Ovary (tissue), 9 donors: ENCODE measurements around the gene EAF1. TPM values are rescaled to one million over a fixed set of nuclear protein-coding genes. Genes with fewer than 3 reads are reported as not detected.

ENCODE experiments used
- DNase-seq, 5 donors: peaks; one replicate each; pipeline ENCODE4 v3.0.0-alpha.2; 2019 to 2020
- H3K27ac ChIP-seq, 2 donors: fragments of 200-600 bp; one replicate each; pipeline versions ENCODE4 v1.5.1 to v1.8.0; 2019 to 2022
- H3K27me3 ChIP-seq: fragments of 200-600 bp; one replicate; pipeline ENCODE4 v1.8.0; 2022
- H3K36me3 ChIP-seq: fragments of 200-600 bp; sonication (generic); one replicate; pipeline ENCODE4 v1.5.1; 2019
- H3K4me1 ChIP-seq: one replicate; pipeline ENCODE4 v1.8.1; 2013; ENCODE audit warnings: mild to moderate bottlenecking, moderate library complexity; ENCODE audit not compliant: insufficient read depth
- H3K4me3 ChIP-seq: fragments of 200-600 bp; sonication (generic); one replicate; pipeline ENCODE4 v1.5.1; 2017
- H3K9me3 ChIP-seq, 2 donors: fragments of 200-600 bp in 1 of 2; sonication (generic) in 1 of 2; one replicate each; pipeline versions ENCODE4 v1.5.1 to v1.8.1; 2013 to 2019; ENCODE audit warnings: mild to moderate bottlenecking in 1 of 2, moderate library complexity in 1 of 2
- EP300 ChIP-seq: sonication (generic); formaldehyde crosslinking; IDR thresholded peaks from one replicate; pipeline ENCODE4 v1.6.1; 2017; ENCODE audit warnings: antibody characterized with exemption
- POLR2A ChIP-seq: fragments of 450-650 bp; IDR thresholded peaks from one replicate; pipeline ENCODE4 v1.6.1; 2017; ENCODE audit warnings: antibody characterized with exemption, mild to moderate bottlenecking, moderate library complexity
- WGBS, 3 donors: extraction: QIAGEN DNeasy Blood & Tissue Kit in 1 of 3; methylation state at CpG; one replicate each; pipeline versions ENCODE4 v1.1.5 to v1.1.7; 2013 to 2017; 5-methylcytosine and 5-hydroxymethylcytosine counted together
- intact Hi-C, 4 donors: fragments of 100-400 bp; cut with DNase I; formaldehyde crosslinking; loops; one replicate each; pipeline versions ENCODE4 v1.11.0 to v1.15.1; 2022 to 2023
- polyA plus RNA-seq, 2 donors: library from polyadenylated mRNA; stranded (reverse); fragments of 200-250 nt in 1 of 2; fragments of 350-450 nt in 1 of 2; fragmentation: Illumina TruSeq in 1 of 2; extraction: RNeasy Lipid Tissue Mini Kit (QIAGEN cat#74804) in 1 of 2; gene quantifications; one replicate each; pipeline ENCODE4 v1.2.3, GENCODE V29; 2013 to 2014
- small RNA-seq: library from RNA; depleted of rRNA; stranded (forward); fragments of <200 nt; gene quantifications from one replicate; pipeline ENCODE3, GENCODE V24; 2016
- total RNA-seq, 7 donors: library from RNA; depleted of rRNA in 2 of 7; stranded (reverse); fragments of >200 nt in 2 of 7; fragmentation: NEBNext Ultra II Directional in 3 of 7; extraction: Animal tissue kit (Norgen Biotek cat#: 25700) in 3 of 7; gene quantifications; one replicate each; pipeline versions ENCODE4 v1.1.0 to v1.2.4, GENCODE V29; 2016 to 2023
- TF ChIP-seq, protein P1 (sequence below), 3 donors: fragments of 450-650 bp in 2 of 3; fragments of 200-600 bp in 1 of 3; IDR thresholded peaks; one replicate each; pipeline versions ENCODE4 v1.5.1 to v1.8.0; 2016 to 2022; ENCODE audit warnings: antibody characterized with exemption in 3 of 3, mild to moderate bottlenecking in 1 of 3
- donor health status: DM: no; HTN: no; CAD: no; lungs with moderate emphysema.
- donor health status: DM: no; HTN: no; CAD: no.
- donor health status: Bipolar disorder and iron deficiency.
- donor health status: DM: yes; HTN: yes; CAD: no.
- donor health status: DM: no; HTN: no; CAD: no.
- donor health status: DM: yes; HTN: yes; CAD: no.

EAF1 gene
- total and polyA plus RNA-seq, 9 donors, result 5.4 to 16.0 (median 11.9) TPM

DNA sequence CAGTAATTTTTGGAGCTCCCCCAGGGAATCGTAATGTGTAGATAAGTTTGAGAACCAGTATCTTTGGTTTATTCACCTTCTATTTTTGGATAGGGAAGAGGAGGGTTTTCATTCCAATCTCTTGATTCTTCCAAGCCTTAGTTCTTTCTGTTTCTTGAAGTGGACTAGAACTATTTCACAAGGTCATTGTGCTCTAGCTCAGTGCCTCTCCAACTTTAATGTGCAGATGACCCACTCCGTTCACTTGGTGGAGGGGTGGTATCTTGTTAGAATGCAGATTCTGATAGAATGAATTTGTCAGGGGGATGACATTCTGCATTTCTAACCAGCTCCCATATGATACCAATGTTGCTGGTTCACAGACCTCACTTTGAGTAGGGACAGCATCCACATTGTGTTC is 58.6 kb downstream of the EAF1 start:
- TF ChIP-seq, protein P1, sequence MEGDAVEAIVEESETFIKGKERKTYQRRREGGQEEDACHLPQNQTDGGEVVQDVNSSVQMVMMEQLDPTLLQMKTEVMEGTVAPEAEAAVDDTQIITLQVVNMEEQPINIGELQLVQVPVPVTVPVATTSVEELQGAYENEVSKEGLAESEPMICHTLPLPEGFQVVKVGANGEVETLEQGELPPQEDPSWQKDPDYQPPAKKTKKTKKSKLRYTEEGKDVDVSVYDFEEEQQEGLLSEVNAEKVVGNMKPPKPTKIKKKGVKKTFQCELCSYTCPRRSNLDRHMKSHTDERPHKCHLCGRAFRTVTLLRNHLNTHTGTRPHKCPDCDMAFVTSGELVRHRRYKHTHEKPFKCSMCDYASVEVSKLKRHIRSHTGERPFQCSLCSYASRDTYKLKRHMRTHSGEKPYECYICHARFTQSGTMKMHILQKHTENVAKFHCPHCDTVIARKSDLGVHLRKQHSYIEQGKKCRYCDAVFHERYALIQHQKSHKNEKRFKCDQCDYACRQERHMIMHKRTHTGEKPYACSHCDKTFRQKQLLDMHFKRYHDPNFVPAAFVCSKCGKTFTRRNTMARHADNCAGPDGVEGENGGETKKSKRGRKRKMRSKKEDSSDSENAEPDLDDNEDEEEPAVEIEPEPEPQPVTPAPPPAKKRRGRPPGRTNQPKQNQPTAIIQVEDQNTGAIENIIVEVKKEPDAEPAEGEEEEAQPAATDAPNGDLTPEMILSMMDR (IDR thresholded peaks at IDR 0.05), result no peak
- TF ChIP-seq EP300, result no peak
- no peak for TF ChIP-seq POLR2A
- Histone ChIP-seq H3K4me1 (no peaks in the 10 kb centered on the region), H3K36me3 (no peaks in the 10 kb centered on the region), H3K27me3 (no peaks in the 10 kb centered on the region), H3K27ac (no peak overlapping the region), H3K4me3 (no peak overlapping the region), H3K9me3 (no peaks in the 10 kb centered on the region)
- DNase-seq, result no peak
- intact Hi-C loops, result no loop called here
- WGBS, 3 donors, result 51 to 62% (median 62%) methylated on average over 2 of the region's 2 CpGs

DNA sequence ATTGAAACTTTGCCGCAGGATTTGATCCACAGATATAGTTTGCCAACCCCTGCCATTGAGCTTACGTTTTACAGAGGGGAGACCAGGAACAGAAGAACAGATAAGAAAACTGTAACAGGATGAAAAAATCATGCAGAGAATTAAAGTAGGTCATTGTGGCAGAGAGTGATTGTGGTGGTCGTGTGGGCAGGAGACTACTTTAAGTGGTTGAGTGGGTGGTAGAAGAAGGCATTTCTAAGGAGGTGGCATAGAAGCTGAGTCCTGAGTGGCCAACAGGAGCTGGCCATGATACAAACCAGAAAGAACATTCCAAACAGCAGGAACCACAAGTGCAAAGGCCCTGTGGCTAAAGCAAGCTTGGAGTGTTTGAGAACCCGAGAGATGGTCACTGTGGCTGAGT is 59.6 kb downstream of the EAF1 start:
- intact Hi-C loops, result no loop called here
- TF ChIP-seq EP300 (no peak), POLR2A (no peak)
- TF ChIP-seq, protein P1 (IDR thresholded peaks at IDR 0.05), result no peak
- Histone ChIP-seq H3K4me3 (no peak overlapping the region), H3K9me3 (no peaks in the 10 kb centered on the region), H3K27ac (no peak overlapping the region), H3K36me3 (no peaks in the 10 kb centered on the region), H3K4me1 (no peaks in the 10 kb centered on the region), H3K27me3 (no peaks in the 10 kb centered on the region)
- WGBS, 3 donors, result 90 to 94% (median 93%) methylated on average over 4 of the region's 4 CpGs
- no peak for DNase-seq

DNA sequence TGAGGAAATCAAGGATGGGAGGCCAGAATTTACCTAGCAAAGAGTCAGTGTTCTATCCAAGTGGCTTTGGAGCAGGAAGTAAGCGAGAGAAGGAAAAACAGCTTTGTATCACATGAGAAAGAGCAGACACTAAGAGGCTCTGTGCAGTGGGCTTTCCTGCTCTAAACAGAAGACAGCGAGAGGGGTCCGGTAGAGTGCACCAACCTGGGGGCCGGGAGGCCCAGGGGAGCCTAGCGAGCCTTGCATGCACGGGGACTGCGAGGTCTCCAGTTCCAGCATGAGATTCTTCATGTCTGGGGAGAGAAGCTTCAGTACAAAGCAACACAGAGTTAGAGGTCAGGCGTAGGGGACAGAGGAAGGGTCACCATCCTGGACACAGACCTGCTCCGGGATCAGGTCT is 60.6 kb downstream of the EAF1 start:
- TF ChIP-seq, protein P1 (IDR thresholded peaks at IDR 0.05), result no peak
- no peak for TF ChIP-seq POLR2A
- no peak for TF ChIP-seq EP300
- Histone ChIP-seq H3K36me3 (no peaks in the 10 kb centered on the region), H3K27ac (no peak overlapping the region), H3K4me1 (no peaks in the 10 kb centered on the region), H3K4me3 (no peak overlapping the region), H3K9me3 (no peaks in the 10 kb centered on the region), H3K27me3 (no peaks in the 10 kb centered on the region)
- intact Hi-C loops, result no loop called here
- 95 to 96% (median 95%) methylated on average over 9 of the region's 9 CpGs for WGBS, 3 donors
- no peak for DNase-seq

DNA sequence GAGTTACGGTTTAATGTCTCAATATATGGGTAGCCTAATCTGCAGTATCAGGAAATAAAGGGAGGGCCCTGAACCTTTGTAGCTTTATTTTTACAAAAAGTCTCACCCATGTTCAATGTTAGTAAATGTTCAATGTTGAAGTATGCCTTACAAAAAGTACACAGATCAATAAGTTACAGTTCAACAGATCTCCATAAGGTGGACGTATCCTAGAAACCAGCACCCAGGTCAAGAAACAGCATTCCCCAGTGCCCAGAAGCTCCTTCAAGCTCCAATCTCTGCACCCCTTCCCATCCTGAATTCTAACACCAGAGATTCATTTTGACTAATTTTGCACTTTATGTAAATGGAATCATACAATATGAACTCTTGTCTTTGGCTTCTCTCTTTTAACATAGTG is 62.8 kb downstream of the EAF1 start:
- Histone ChIP-seq H3K36me3 (no peaks in the 10 kb centered on the region), H3K27me3 (no peaks in the 10 kb centered on the region), H3K9me3 (no peaks in the 10 kb centered on the region), H3K27ac (no peak overlapping the region), H3K4me1 (no peaks in the 10 kb centered on the region), H3K4me3 (no peak overlapping the region)
- intact Hi-C loops, result no loop called here
- TF ChIP-seq EP300, result no peak
- TF ChIP-seq POLR2A, result no peak
- no peak for DNase-seq
- 96 to 98% (median 98%) methylated on average over 2 of the region's 2 CpGs for WGBS, 3 donors

DNA sequence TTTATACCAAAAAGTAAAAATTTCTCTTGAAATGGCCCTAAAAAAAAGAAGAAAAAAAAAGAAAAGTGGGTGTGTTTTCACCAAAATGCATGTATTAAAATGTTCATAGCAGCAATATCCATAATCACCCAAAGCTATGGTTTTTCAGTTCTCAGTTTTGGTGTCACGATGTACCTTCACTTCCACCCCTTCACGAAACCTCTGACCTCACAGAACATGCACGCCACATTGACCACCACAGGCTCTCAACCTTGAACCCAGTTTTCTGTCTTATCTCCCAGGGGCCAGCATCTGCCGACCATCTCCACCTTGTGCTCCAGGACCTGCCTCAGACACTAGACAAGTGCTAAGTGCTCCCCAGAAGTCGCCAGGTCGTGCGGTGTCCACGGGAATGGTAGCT is 63.7 kb downstream of the EAF1 start:
- intact Hi-C loops, result no loop called here

More for the DNA sequence above, 63.7 kb downstream of the EAF1 start:
- WGBS, 3 donors, result 94 to 97% (median 95%) methylated on average over 8 of the region's 8 CpGs
- no peak for TF ChIP-seq EP300
- TF ChIP-seq, protein P1 (IDR thresholded peaks at IDR 0.05), result no peak
- no peak for TF ChIP-seq POLR2A
- Histone ChIP-seq H3K27me3 (no peaks in the 10 kb centered on the region), H3K4me3 (no peak overlapping the region), H3K36me3 (no peaks in the 10 kb centered on the region), H3K4me1 (peaks cover 5% of the 10 kb centered on the region), H3K9me3 (no peaks in the 10 kb centered on the region), H3K27ac (no peak overlapping the region)
- DNase-seq, result no peak

Small RNA genes lying within 50 kb of the gene (small RNA-seq; reads per million reads assigned to genes)
- not detected for gene RNU6-1024P

Other genes with a start within 250 kb of the EAF1 start
- 10 to 100 TPM; 44.1 to 70.4 (median 54.8) TPM for gene CAPN7, start 221.4 kb upstream of the EAF1 start, total RNA-seq
- gene CAPN7, start 221.4 kb upstream of the EAF1 start, polyA plus RNA-seq, result 10 to 100 TPM; 20.7 to 32.0 TPM
- 100 to 1,000 TPM in 5 of 7 donors, 10 to 100 TPM in 2; 80.4 to 205 (median 142) TPM for gene SH3BP5, start 95.0 kb upstream of the EAF1 start, total RNA-seq
- gene SH3BP5, start 95.0 kb upstream of the EAF1 start, polyA plus RNA-seq, result 100 to 1,000 TPM; 131 to 157 TPM
- gene METTL6, start 54 bp upstream of the EAF1 start, total RNA-seq, result 10 to 100 TPM; 16.1 to 25.6 (median 23.0) TPM
- gene METTL6, start 54 bp upstream of the EAF1 start, polyA plus RNA-seq, result 10 to 100 TPM; 13.0 to 15.1 TPM
- 1 to 10 TPM; 1.9 to 6.1 (median 3.6) TPM for gene COLQ, start 94.1 kb downstream of the EAF1 start, total RNA-seq
- 1 to 10 TPM; 1.9 to 2.8 TPM for gene COLQ, start 94.1 kb downstream of the EAF1 start, polyA plus RNA-seq
- gene HACL1, start 174.0 kb downstream of the EAF1 start, total RNA-seq, result 10 to 100 TPM; 11.3 to 22.7 (median 19.7) TPM
- gene HACL1, start 174.0 kb downstream of the EAF1 start, polyA plus RNA-seq, result 10 to 100 TPM; 13.4 to 15.1 TPM
- 10 to 100 TPM; 19.8 to 40.3 (median 30.2) TPM for gene BTD, start 174.1 kb downstream of the EAF1 start, total RNA-seq
- gene BTD, start 174.1 kb downstream of the EAF1 start, polyA plus RNA-seq, result 10 to 100 TPM; 24.5 to 44.1 TPM